Measurements from ENCODE around the gene PTCH1.

Gene PTCH1

DNA sequence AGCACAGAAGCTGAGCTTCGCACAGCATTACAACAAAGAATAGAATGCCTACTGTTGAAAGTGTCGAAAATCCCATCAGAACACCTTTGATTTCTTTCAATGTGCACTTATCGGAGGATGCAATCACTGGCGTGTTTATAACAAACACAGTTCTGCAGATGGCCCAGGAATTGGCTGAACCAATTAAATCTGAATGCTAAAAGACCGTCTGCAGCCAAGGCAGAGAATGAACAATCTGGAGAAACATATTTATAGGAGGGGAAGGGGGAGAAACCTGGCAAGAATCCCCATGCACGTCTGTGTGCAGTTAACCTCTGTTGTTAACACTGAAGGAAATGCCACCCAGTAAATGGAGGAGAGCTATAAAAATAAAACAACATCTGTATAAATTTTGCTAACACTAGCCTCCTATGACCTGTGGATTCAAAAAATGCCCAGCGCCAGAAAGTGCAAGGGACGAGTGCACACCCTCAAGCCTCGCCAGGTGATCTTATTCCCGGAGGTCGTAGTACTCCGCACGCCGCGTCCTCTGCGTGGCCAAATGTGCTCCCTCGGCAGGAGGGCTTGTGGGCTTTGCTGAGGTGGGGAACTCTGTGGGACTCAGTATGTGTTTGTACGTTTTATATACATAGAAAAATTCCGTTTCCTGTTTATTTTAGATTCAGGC, 56.8 kb downstream of the PTCH1 start:
- H3K36me3 ChIP-seq = peaks cover 58% of the 10 kb centered on the region
- no peak for DNase-seq
- H3K9me3 ChIP-seq (ENCODE audit: severe bottlenecking) = no peaks in the 10 kb centered on the region
- TF ChIP-seq, protein P1, sequence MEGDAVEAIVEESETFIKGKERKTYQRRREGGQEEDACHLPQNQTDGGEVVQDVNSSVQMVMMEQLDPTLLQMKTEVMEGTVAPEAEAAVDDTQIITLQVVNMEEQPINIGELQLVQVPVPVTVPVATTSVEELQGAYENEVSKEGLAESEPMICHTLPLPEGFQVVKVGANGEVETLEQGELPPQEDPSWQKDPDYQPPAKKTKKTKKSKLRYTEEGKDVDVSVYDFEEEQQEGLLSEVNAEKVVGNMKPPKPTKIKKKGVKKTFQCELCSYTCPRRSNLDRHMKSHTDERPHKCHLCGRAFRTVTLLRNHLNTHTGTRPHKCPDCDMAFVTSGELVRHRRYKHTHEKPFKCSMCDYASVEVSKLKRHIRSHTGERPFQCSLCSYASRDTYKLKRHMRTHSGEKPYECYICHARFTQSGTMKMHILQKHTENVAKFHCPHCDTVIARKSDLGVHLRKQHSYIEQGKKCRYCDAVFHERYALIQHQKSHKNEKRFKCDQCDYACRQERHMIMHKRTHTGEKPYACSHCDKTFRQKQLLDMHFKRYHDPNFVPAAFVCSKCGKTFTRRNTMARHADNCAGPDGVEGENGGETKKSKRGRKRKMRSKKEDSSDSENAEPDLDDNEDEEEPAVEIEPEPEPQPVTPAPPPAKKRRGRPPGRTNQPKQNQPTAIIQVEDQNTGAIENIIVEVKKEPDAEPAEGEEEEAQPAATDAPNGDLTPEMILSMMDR (IDR thresholded peaks at IDR 0.05; ENCODE audit: low read depth, low read length) = no peak
- no peak overlapping the region for H3K4me3 ChIP-seq (ENCODE audit: low read depth, low read length)
- H3K27ac ChIP-seq = peak overlapping the region; percentile 12; the same call in 1 of the 2 replicates
- H3K27me3 ChIP-seq (ENCODE audit: insufficient read depth, low read depth, severe bottlenecking) = no peaks in the 10 kb centered on the region

DNA sequence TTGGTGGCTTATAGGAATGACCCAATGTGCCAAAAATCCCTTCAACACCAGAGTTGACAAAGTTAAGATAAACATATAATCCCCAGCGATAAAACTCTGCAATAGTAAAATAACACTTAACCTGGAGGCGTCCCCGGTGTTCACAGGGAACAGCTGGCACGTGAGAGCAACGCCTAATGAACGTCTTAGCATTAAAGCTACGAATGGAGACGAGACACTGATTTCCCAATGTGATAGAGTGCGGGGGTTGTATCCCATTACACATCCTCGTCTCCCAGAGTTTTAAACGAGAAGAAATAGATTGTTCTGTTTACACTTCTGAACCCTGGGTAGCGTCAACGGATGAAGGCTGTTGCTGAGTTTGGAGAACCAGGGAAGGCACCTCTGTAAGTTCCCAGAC, 57.6 kb downstream of the PTCH1 start:
- Histone ChIP-seq H3K4me3 (ENCODE audit: low read depth, low read length) (no peak overlapping the region), H3K27me3 (ENCODE audit: insufficient read depth, low read depth, severe bottlenecking) (no peaks in the 10 kb centered on the region), H3K36me3 (peaks cover 65% of the 10 kb centered on the region), H3K27ac (peak overlapping the region; percentile 12; the same call in 1 of the 2 replicates), H3K9me3 (ENCODE audit: severe bottlenecking) (no peaks in the 10 kb centered on the region)
- no peak for DNase-seq
- TF ChIP-seq, protein P1 (IDR thresholded peaks at IDR 0.05; ENCODE audit: low read depth, low read length) = no peak

DNA sequence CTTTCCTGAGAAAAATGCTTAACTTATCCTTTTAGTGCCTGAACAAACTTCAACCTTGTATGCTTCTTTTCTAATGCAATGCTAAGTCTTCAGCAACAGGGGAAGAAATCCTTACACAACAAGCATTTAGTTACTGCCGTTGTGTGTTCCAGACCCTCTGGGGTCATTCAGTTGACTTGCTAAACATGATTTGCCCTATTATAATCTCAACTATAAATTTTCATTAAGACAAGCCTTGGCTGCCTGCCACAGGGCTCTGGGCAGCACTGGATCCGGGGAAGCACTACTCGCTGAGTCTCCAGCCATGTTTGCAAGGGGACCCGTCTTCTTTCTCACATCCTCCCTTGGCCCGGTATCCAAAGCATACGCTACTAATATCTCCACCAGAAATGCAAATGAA, 58.1 kb downstream of the PTCH1 start:
- Histone ChIP-seq H3K36me3 (peaks cover 67% of the 10 kb centered on the region), H3K4me3 (ENCODE audit: low read depth, low read length) (no peak overlapping the region), H3K27ac (no peak overlapping the region), H3K27me3 (ENCODE audit: insufficient read depth, low read depth, severe bottlenecking) (no peaks in the 10 kb centered on the region), H3K9me3 (ENCODE audit: severe bottlenecking) (no peaks in the 10 kb centered on the region)
- no peak for DNase-seq
- TF ChIP-seq, protein P1 (IDR thresholded peaks at IDR 0.05; ENCODE audit: low read depth, low read length) = no peak

DNA sequence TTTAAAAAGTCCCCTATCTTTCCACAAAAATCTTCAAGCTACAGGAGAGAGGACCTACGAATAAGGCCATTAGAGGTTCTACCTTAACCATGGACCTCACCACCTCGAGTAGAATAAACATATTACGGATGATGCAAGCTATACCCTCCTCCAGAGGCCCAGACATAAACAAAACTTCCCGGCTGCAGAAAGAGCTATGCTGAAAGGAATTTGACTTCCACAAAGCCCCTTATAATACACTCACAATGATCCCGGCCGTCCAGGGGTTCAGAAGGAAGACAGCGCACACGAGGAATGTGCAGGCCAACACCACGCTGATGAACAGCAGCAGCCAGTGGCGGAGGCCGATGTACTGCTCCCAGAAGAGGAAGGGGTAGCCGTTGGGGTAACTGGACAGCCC, 59.0 kb downstream of the PTCH1 start:
- Histone ChIP-seq H3K36me3 (peaks cover 75% of the 10 kb centered on the region), H3K27me3 (ENCODE audit: insufficient read depth, low read depth, severe bottlenecking) (no peaks in the 10 kb centered on the region), H3K4me3 (ENCODE audit: low read depth, low read length) (no peak overlapping the region), H3K27ac (no peak overlapping the region), H3K9me3 (ENCODE audit: severe bottlenecking) (no peaks in the 10 kb centered on the region)
- TF ChIP-seq, protein P1 (IDR thresholded peaks at IDR 0.05; ENCODE audit: low read depth, low read length) = no peak
- no peak for DNase-seq

DNA sequence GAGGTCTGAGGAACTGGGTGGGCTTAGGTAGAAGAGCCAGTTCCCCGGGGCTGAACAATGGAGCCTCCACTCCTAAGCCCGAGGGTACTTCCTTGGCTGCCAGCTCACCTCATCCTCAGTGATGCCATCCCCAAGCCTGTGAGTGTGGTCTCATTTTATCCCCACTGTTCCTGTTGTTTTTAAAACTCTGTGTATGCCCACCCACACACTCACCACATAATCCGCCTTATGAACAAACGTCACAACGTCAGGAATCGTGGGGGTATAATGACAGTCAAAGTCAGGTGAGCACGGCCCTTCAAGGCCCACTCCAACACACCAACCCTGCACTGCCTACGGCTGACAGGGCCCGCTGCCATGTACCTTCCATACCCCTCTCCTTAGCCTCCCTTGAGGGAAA, 61.1 kb downstream of the PTCH1 start:
- no peaks in the 10 kb centered on the region for H3K9me3 ChIP-seq (ENCODE audit: severe bottlenecking)
- H3K4me3 ChIP-seq (ENCODE audit: low read depth, low read length) = no peak overlapping the region
- TF ChIP-seq, protein P1 (IDR thresholded peaks at IDR 0.05; ENCODE audit: low read depth, low read length) = no peak
- no peak for DNase-seq
- H3K27ac ChIP-seq = no peak overlapping the region
- H3K36me3 ChIP-seq = peaks cover 80% of the 10 kb centered on the region
- H3K27me3 ChIP-seq (ENCODE audit: insufficient read depth, low read depth, severe bottlenecking) = no peaks in the 10 kb centered on the region

DNA sequence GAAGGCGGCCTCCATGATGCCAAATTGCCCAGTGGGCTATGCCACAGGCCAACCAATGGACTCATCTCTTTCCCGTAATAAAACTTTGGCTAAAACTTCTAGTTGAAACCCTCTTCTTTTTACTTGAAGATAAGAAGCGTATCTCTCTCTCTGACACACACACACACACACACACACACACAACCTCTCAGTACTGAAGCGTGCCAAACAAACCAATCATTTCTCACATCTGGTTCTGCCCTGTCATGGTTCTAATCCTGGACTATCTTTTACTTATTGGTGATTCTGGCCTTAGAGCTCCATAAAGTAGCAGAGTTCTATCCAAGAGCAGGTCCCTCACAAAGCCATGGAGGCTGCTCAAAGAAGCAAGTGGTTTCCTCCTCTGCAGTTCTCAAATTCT, 64.6 kb downstream of the PTCH1 start:
- TF ChIP-seq, protein P1 (IDR thresholded peaks at IDR 0.05; ENCODE audit: low read depth, low read length) = no peak
- no peak for DNase-seq

More for the DNA sequence above, 64.6 kb downstream of the PTCH1 start:
- H3K9me3 ChIP-seq (ENCODE audit: severe bottlenecking) = no peaks in the 10 kb centered on the region
- H3K36me3 ChIP-seq = peaks cover 85% of the 10 kb centered on the region
- H3K27me3 ChIP-seq (ENCODE audit: insufficient read depth, low read depth, severe bottlenecking) = no peaks in the 10 kb centered on the region
- no peak overlapping the region for H3K4me3 ChIP-seq (ENCODE audit: low read depth, low read length)
- no peak overlapping the region for H3K27ac ChIP-seq
